HFF-Myc (cell line): ENCODE results near the gene PEG3.

Experiments
- DNase-seq: peaks from one replicate; pipeline ENCODE4 v3.0.0-alpha.2; 2011; ENCODE audit warnings: low read depth; ENCODE audit errors: extremely low read depth
- H3K4me3 ChIP-seq: replicated peaks from 2 replicates; pipeline ENCODE4 v1.5.1; 2011; ENCODE audit warnings: low read depth, mild to moderate bottlenecking, control low read depth, low read length
- TF ChIP-seq, protein P1 (sequence below): IDR thresholded peaks from 2 replicates; pipeline ENCODE4 v1.5.1; 2012; ENCODE audit warnings: mild to moderate bottlenecking, low read depth, low read length, control low read depth; ENCODE audit errors: missing control alignments

The PEG3 gene

DNA sequence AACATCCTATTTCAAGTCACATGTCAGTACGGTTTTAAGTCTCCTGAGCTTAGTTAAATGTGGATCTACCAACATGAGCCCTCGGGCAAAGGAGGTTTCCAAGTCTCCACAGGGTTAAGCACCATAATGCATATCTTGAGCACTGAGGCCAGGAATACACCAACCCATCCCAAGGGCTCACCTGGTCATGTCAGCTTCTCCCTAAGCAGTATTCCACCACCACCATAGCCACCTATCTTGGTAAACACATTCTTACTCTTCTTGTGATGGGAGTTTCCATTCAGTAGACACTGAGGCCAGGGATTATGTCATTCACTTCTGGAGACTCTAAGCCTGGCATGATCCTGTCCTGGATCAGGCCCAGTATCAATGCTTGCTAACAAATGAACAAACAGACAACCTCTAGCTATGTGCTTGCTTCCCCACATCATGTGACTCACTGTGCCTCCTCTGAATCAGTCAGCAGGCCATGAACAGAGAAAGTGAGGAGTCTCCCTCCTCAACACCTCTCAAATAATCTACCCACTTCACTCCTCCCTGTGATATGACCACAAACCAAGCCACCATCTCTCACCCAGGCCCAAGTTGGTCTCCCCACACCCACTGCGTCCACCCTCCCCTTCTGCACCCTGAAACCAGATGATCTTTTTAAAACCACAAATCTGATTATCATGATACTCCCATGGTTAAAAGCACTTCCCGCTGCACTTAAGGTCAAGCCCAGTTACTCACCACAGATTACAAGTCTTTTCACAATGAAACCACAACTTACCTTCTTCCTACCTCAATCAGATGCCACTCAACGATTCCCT lies 5.8 kb downstream of the PEG3 start:
- H3K4me3 ChIP-seq = no peak overlapping the region
- TF ChIP-seq, protein P1, sequence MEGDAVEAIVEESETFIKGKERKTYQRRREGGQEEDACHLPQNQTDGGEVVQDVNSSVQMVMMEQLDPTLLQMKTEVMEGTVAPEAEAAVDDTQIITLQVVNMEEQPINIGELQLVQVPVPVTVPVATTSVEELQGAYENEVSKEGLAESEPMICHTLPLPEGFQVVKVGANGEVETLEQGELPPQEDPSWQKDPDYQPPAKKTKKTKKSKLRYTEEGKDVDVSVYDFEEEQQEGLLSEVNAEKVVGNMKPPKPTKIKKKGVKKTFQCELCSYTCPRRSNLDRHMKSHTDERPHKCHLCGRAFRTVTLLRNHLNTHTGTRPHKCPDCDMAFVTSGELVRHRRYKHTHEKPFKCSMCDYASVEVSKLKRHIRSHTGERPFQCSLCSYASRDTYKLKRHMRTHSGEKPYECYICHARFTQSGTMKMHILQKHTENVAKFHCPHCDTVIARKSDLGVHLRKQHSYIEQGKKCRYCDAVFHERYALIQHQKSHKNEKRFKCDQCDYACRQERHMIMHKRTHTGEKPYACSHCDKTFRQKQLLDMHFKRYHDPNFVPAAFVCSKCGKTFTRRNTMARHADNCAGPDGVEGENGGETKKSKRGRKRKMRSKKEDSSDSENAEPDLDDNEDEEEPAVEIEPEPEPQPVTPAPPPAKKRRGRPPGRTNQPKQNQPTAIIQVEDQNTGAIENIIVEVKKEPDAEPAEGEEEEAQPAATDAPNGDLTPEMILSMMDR = no peak
- DNase-seq = no peak

DNA sequence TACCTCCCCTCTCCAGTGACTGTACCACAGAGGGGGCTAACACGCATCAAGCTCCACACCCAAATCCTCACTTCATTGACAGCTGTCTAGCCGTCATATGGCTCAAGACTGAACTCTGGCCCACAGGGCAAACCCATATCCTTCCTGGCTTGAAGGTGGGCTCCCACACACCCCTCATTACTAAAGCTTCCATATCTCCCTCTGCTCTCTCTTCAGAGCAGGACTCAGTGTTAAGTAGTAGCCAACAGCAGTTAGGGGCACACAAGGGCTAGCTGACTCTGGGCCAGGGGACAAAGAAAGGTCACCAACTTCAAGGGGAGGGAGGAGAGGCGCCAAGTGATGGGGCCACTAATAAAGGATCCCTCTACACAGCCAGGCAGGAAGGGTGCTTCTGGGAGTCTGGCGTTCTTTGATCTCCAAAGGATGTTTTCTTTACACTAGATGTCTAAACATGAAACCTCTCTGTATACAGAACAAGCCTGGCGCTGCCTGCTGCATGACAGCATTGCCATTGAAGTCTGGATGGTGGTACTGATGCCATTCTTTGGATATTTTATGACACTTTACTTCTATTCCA lies 8.1 kb downstream of the PEG3 start:
- TF ChIP-seq, protein P1 = no peak
- DNase-seq = no peak
- no peak overlapping the region for H3K4me3 ChIP-seq

DNA sequence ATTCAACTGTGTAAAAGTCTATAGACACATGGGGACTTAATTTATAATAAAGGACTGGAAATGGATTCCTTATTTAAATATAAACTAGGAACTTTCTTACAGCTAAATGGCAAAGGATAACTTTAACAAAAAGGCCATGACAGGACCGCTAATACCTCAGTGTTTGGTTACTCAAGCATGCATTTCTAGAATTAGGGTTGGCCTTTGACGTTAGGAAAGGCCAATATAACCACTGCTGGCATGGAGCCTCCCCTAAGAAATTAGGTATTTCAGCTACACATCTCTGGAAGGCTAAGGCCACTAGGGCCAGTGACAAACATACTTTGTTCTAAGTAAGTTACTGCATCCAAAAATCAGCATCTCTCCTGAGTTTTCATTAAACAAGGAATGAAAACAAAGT lies 9.3 kb downstream of the PEG3 start:
- H3K4me3 ChIP-seq = no peak overlapping the region
- TF ChIP-seq, protein P1 = no peak
- DNase-seq = no peak

DNA sequence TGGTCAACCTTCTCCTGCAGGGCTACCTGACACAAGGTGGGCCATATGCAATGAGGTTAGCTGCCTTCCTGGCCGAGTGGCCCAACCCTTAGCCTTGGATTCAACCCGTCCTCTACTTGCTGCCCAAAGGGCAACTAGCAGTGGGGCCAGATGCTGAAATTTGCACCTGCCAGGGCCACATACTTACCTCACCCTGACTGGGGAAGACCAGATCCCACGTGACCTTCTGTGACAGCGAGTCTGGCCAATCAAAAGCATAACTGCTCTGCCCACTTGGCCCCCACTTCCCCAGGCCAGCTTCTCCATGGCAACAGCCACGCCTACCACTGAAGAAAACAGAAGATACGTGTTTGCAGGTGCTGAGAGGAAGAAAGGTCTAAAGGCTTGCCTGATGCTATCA lies 10.9 kb downstream of the PEG3 start:
- DNase-seq = no peak
- TF ChIP-seq, protein P1 = no peak

DNA sequence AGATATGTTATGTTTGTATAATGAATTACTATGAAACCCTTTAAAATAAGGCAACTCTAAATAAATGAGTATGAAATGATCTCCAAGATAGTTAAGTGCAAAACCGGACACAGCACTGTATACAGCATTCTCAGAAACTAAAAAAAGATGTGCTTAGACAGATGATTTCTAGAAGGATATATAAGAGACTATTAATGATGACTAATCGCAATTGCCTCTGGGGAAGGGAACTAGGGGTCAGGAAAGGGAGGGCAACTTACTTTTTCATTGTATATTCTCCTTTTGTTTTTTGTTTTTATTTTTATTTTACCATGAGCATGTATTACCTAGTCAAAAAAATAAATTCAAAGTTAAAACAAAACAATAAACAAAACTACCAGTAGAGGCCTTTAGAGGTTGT lies 12.8 kb downstream of the PEG3 start:
- H3K4me3 ChIP-seq = no peak overlapping the region
- TF ChIP-seq, protein P1 = no peak
- DNase-seq = no peak

More for the DNA sequence above, 10.9 kb downstream of the PEG3 start:
- H3K4me3 ChIP-seq = no peak overlapping the region

DNA sequence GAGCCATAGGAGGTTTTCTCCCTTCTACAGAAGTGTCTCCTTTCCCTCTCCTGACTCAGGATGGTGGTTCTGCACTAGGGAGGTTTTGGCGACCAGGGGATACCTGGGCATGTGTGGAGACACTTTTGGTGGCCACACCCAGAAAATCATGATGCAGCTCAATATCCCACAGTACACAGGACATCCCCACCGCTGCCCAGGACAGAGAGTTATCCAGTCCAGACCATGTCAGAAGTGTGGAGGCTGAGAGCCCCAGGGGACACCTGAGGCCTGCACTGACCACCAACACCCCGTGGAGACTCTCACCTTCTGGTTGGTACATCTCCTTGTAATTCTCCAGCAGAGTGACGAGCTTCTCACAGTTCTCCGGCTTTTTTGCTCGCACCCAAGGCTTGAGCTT lies 16.6 kb downstream of the PEG3 start:
- no peak for DNase-seq
- no peak overlapping the region for H3K4me3 ChIP-seq
- TF ChIP-seq, protein P1 = no peak
